GM12891 (cell line): Measurements from ENCODE around the gene SLC44A3.

Source experiments
- PAX5 ChIP-seq: IDR thresholded peaks from 2 replicates; pipeline ENCODE4 v1.6.1; 2011; ENCODE audit warnings: low read length, moderate library complexity, mild to moderate bottlenecking; ENCODE audit not compliant: insufficient read depth, severe bottlenecking
- POLR2A ChIP-seq: IDR thresholded peaks from 2 replicates; pipeline ENCODE4 v1.6.1; 2011; ENCODE audit warnings: low read depth, low read length, control low read depth
- POLR2AphosphoS5 ChIP-seq: IDR thresholded peaks from 2 replicates; pipeline ENCODE4 v1.6.1; 2011; ENCODE audit warnings: low read depth, low read length, control low read depth

GRCh38 chr1:94909486-94909885, 89.3 kb downstream of the SLC44A3 start:
- TF ChIP-seq POLR2A (no peak), POLR2AphosphoS5 (no peak), PAX5 (no peak)
